Activated naive CD8-positive, alpha-beta T cell treated with anti-CD3 and anti-CD28 coated beads for 36 hours (primary cell): ENCODE measurements around the gene ABCC6. TPM values are rescaled to one million over a fixed set of nuclear protein-coding genes. Genes with fewer than 3 reads are reported as not detected.
"Not testable (repeated sequence)": the region's sequence is repeated elsewhere in the genome, so short reads cannot be mapped to it uniquely, and the experiment has no call there.

Source experiments
- DNase-seq: peaks from one replicate; pipeline ENCODE4 v3.0.0; 2021
- H3K27ac Mint-ChIP-seq: one replicate; pipeline ENCODE4 v1.8.0; 2022; ENCODE audit warnings: mild to moderate bottlenecking, moderate library complexity, mixed read lengths
- H3K27me3 Mint-ChIP-seq: one replicate; pipeline ENCODE4 v1.8.0; 2022; ENCODE audit warnings: mild to moderate bottlenecking, mixed read lengths
- H3K36me3 Mint-ChIP-seq: one replicate; pipeline ENCODE4 v1.8.0; 2021; ENCODE audit warnings: mild to moderate bottlenecking, mixed read lengths
- H3K4me1 Mint-ChIP-seq: one replicate; pipeline ENCODE4 v1.8.0; 2021; ENCODE audit warnings: mixed read lengths
- H3K4me3 Mint-ChIP-seq: one replicate; pipeline ENCODE4 v1.8.0; 2022; ENCODE audit warnings: mild to moderate bottlenecking, moderate library complexity, mixed read lengths
- H3K9me3 Mint-ChIP-seq: one replicate; pipeline ENCODE4 v1.8.0; 2022; ENCODE audit warnings: mixed read lengths
- total RNA-seq, 2 experiments: library from RNA; stranded (reverse); gene quantifications; one replicate each; pipeline ENCODE4 v1.2.3, GENCODE V29; 2021

The ABCC6 gene
- total RNA-seq = not detected

- H3K4me1 Mint-ChIP-seq, H3K27ac Mint-ChIP-seq: not testable (repeated sequence)
Measured at GRCh38 chr16:16222850-16223661, at the start of gene ABCC6. ABCC6 (minus strand) TSS chr16:16223494; CDS start chr16:16223434, 60 bp downstream.

DNA sequence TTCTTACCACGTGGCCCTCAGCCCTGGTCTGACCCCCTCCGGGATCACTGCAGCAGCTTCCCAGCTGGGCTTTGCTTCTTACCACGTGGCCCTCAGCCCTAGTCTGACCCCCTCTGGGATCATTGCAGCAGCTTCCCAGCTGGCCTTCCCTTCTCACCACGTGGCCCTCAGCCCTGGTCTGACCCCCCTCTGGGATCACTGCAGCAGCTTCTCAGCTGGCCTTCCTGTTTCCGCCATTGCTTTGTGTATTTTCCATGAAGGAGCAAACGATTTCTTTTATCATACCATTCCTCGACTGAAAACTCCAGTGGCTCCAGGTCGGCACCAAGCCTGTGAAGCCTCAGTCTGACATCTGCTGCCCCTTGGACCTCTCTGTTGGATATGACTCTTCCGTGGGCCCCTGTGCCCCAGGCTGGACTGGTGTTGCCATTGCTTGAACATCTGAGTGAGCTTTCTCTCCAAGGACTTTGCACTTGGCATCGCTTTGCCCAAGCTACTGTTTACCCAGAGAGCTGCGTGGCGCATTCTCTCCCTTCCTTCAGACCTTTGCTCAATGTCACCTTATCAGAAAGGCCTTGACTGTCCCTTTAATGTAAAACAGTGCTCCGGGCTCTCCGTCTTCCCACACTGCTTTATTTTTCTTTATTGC, 49.4 kb upstream of the ABCC6 start:
- not testable (repeated sequence) for DNase-seq, H3K27me3 Mint-ChIP-seq, H3K4me1 Mint-ChIP-seq, H3K27ac Mint-ChIP-seq, H3K36me3 Mint-ChIP-seq, H3K9me3 Mint-ChIP-seq, H3K4me3 Mint-ChIP-seq

More at GRCh38 chr16:16222850-16223661, at the start of gene ABCC6:
- not testable (repeated sequence) for H3K36me3 Mint-ChIP-seq, H3K9me3 Mint-ChIP-seq, H3K4me3 Mint-ChIP-seq, DNase-seq, H3K27me3 Mint-ChIP-seq

DNA sequence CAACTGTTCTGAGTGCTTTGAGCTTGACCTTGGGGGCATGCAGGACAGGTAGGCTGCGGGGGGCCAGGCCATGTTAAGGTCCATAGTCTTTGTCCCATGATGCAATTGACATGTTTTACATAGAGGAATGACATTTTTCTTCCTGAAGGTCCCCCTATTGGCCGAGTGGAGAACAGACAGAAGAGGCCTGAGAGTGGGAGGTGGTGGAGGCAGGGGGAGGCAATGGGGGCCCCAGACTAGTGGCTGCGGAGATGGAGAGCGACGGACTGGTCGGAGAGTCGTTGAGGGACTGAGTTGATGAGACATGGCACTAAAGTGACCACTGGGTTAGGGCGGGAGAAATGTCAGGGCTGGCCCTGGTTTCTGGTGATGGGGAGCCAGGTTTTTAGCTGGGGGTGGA, 48.4 kb upstream of the ABCC6 start:
- H3K9me3 Mint-ChIP-seq, H3K36me3 Mint-ChIP-seq, H3K27ac Mint-ChIP-seq, H3K27me3 Mint-ChIP-seq, DNase-seq, H3K4me1 Mint-ChIP-seq, H3K4me3 Mint-ChIP-seq: not testable (repeated sequence)

- H3K27me3 Mint-ChIP-seq, H3K9me3 Mint-ChIP-seq, H3K4me1 Mint-ChIP-seq, H3K27ac Mint-ChIP-seq, H3K36me3 Mint-ChIP-seq, H3K4me3 Mint-ChIP-seq, DNase-seq: not testable (repeated sequence)
Measured at GRCh38 chr16:16268185-16268808, 45.0 kb upstream of the ABCC6 start.

DNA sequence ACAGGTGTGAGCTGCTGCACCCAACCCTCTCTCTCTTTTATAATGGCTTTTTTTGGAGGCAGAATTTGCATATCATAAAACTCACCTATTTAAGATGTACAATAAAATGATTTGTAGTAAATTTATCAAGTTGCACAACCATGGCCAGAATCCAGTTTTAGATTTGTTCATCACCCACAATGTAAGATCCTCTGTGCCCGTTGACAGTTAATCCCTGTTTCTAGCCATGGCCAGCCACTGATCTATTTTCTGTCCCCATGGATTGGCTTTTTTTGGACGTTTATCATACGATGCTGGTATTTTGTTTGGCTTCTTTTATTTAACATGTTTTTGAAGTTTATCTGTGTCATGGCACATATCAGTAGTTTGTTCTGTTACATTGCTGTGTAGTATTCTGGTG, 44.4 kb upstream of the ABCC6 start:
- not testable (repeated sequence) for H3K36me3 Mint-ChIP-seq, DNase-seq, H3K4me3 Mint-ChIP-seq, H3K27me3 Mint-ChIP-seq, H3K27ac Mint-ChIP-seq, H3K4me1 Mint-ChIP-seq, H3K9me3 Mint-ChIP-seq

DNA sequence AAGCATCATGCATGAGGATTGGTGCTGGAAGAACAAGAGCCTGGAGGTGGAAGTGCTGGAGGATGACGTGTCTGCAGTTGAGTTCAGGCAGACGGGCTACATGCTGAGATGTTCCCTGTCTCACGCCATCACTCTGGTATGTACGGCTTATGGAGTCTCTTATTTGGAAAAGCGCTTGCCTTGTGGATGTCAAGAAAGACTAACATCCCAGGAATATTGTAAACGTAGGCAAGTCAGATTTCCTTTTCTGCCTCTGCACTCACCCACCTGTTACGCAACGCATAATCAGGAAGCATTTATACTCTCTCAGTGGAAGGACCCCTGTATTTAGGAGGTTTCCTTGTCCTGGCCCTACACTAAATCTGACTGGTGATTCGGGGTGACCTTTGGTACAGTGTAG, 41.8 kb upstream of the ABCC6 start:
- H3K4me1 Mint-ChIP-seq, H3K36me3 Mint-ChIP-seq, DNase-seq, H3K27ac Mint-ChIP-seq, H3K9me3 Mint-ChIP-seq, H3K4me3 Mint-ChIP-seq, H3K27me3 Mint-ChIP-seq: not testable (repeated sequence)

DNA sequence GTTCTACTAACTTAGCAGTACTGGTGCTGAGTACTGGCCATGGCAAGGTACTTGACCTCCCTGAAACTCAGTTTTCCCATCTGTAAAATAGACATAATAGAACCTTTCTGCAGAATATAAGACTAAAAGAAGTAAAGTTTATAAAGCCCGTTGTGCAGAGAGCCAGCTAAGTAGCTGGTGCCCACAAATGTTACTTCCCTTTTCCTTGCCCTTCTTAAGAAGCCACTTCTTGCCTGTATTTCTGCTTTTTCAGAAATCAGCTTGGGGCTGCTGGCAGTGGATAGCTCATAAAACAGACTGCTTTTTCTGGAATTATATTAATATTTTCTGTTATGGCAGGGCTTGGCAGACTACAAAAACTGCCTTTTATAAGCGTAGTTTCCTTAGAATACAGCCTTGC, 40.7 kb upstream of the ABCC6 start:
- not testable (repeated sequence) for H3K27ac Mint-ChIP-seq, H3K4me3 Mint-ChIP-seq, DNase-seq, H3K4me1 Mint-ChIP-seq, H3K27me3 Mint-ChIP-seq, H3K9me3 Mint-ChIP-seq, H3K36me3 Mint-ChIP-seq

- H3K36me3 Mint-ChIP-seq, DNase-seq: not testable (repeated sequence)
Measured at GRCh38 chr16:16262954-16263555, 39.8 kb upstream of the ABCC6 start.

GRCh38 chr16:16259971-16260370, 36.7 kb upstream of the ABCC6 start:
- not testable (repeated sequence) for H3K9me3 Mint-ChIP-seq, H3K4me1 Mint-ChIP-seq, DNase-seq, H3K4me3 Mint-ChIP-seq, H3K27me3 Mint-ChIP-seq, H3K36me3 Mint-ChIP-seq, H3K27ac Mint-ChIP-seq

More at GRCh38 chr16:16262954-16263555, 39.8 kb upstream of the ABCC6 start:
- not testable (repeated sequence) for H3K27me3 Mint-ChIP-seq, H3K27ac Mint-ChIP-seq, H3K9me3 Mint-ChIP-seq, H3K4me1 Mint-ChIP-seq, H3K4me3 Mint-ChIP-seq

GRCh38 chr16:16258822-16259221, 35.5 kb upstream of the ABCC6 start:
- not testable (repeated sequence) for H3K36me3 Mint-ChIP-seq, H3K4me3 Mint-ChIP-seq, DNase-seq, H3K4me1 Mint-ChIP-seq, H3K27me3 Mint-ChIP-seq, H3K27ac Mint-ChIP-seq, H3K9me3 Mint-ChIP-seq

GRCh38 chr16:16257301-16257923, 34.1 kb upstream of the ABCC6 start:
- H3K9me3 Mint-ChIP-seq, H3K27ac Mint-ChIP-seq, H3K4me1 Mint-ChIP-seq, H3K36me3 Mint-ChIP-seq, DNase-seq, H3K27me3 Mint-ChIP-seq, H3K4me3 Mint-ChIP-seq: not testable (repeated sequence)

DNA sequence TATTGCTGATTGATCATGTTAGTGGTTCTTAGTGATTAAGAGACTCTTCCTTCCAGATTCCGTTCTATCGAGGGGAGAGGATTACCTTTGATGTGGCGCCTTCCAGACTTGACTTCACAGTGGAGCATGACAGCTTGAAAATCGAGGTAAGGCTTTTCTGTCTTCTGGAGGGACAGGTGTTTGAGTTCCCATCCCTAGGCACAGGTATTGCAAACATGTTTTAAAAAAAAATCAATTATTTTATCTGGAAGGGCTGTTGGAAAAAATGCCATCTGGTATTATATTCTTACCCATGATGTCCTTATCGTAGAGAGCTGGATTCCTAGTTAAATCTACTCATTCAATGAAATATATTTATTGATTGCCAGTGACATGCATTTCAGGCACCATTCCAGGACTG, 29.1 kb upstream of the ABCC6 start:
- not testable (repeated sequence) for H3K4me1 Mint-ChIP-seq, H3K27me3 Mint-ChIP-seq, DNase-seq, H3K36me3 Mint-ChIP-seq, H3K4me3 Mint-ChIP-seq, H3K9me3 Mint-ChIP-seq, H3K27ac Mint-ChIP-seq

GRCh38 chr16:16249621-16250330, 26.5 kb upstream of the ABCC6 start:
- DNase-seq, H3K4me1 Mint-ChIP-seq, H3K27me3 Mint-ChIP-seq, H3K9me3 Mint-ChIP-seq, H3K36me3 Mint-ChIP-seq, H3K27ac Mint-ChIP-seq, H3K4me3 Mint-ChIP-seq: not testable (repeated sequence)

- H3K4me1 Mint-ChIP-seq, H3K27me3 Mint-ChIP-seq, H3K27ac Mint-ChIP-seq, H3K9me3 Mint-ChIP-seq, DNase-seq, H3K4me3 Mint-ChIP-seq, H3K36me3 Mint-ChIP-seq: not testable (repeated sequence)
Measured at GRCh38 chr16:16247439-16247838, 24.1 kb upstream of the ABCC6 start.
